ENCODE results near the gene ABLIM1. TPM values are rescaled to one million over a fixed set of nuclear protein-coding genes. Genes with fewer than 3 reads are reported as not detected.
A peak's percentile ranks its signal among the peaks of the same experiment; 100 is the strongest.

Gene ABLIM1
- total and polyA plus RNA-seq, 8 donors, result 28.1 to 276 (median 92.9) TPM

GRCh38 chr10:114402233-114402632 is 255.8 kb downstream of the ABLIM1 start:
- H3K27me3 ChIP-seq, result peaks cover 0 to 32% (median 20%) of the 10 kb centered on the region in 3 donors
- no peaks in the 10 kb centered on the region for H3K9me3 ChIP-seq
- peak overlapping the region in 1 of 4 donors; percentile 55 for H3K4me3 ChIP-seq
- peaks cover 18 to 68% (median 35%) of the 10 kb centered on the region in 4 donors for H3K4me1 ChIP-seq
- no peaks in the 10 kb centered on the region for H3K36me3 ChIP-seq
- TF ChIP-seq POLR2AphosphoS5 (IDR thresholded peaks at IDR 0.05) (no peak), EP300 (IDR thresholded peaks at IDR 0.05) (no peak), CTCF (IDR thresholded peaks at IDR 0.05) (no peak), POLR2A (IDR thresholded peaks at IDR 0.05) (no peak)
- DNase-seq, result no peak
- peak overlapping the region in 3 of 5 donors; percentile 12 to 75 (median 45) for H3K27ac ChIP-seq
- WGBS, 5 donors, result 59 to 77% (median 70%) methylated on average over 2 of the region's 2 CpGs
- intact Hi-C loops (cut with DNase I; ENCODE audit: low total_unique reads), result no loop called here

DNA sequence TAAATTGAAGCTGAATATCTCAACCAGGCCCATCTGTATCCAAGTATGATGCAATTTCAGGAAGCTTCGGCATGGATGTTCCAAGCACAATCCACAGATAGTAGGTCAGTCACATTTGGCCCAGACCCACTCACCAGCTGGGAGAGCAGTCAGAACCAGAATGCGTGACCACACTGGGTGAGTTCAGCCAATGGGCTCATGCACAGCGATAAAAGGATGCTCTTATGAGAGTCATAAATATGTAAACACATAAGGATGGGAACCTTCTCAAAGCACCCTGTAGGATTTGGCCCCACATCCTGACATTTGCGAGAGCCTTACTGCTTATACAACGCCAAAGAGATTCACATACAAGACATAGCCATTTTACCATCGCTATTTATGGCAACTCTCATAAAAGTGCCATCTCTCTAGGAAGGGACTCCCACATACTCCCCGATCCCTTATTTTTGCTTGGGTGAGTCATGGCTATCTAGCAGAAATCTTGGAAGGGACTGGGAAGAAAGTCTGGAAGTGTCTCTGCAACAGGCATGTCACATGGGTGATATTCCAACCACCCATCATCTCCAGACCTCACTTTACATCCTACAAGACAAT is 256.8 kb downstream of the ABLIM1 start:
- H3K9me3 ChIP-seq, result no peaks in the 10 kb centered on the region
- peaks cover 0 to 32% (median 20%) of the 10 kb centered on the region in 3 donors for H3K27me3 ChIP-seq
- no peak overlapping the region for H3K4me3 ChIP-seq
- intact Hi-C loops (cut with DNase I; ENCODE audit: low total_unique reads), result no loop called here
- no peak for TF ChIP-seq CTCF (IDR thresholded peaks at IDR 0.05)
- peak; percentile 27 to 55 (median 46) for TF ChIP-seq POLR2AphosphoS5 (IDR thresholded peaks at IDR 0.05)
- H3K4me1 ChIP-seq, result peaks cover 18 to 77% (median 38%) of the 10 kb centered on the region in 4 donors
- peak overlapping the region in 4 of 5 donors; percentile 26 to 75 (median 37) for H3K27ac ChIP-seq
- peak; percentile 49 to 83 for DNase-seq
- 61 to 85% (median 74%) methylated on average over 7 of the region's 7 CpGs for whole genome bisulfite sequencing, 5 donors
- no peaks in the 10 kb centered on the region for H3K36me3 ChIP-seq

DNA sequence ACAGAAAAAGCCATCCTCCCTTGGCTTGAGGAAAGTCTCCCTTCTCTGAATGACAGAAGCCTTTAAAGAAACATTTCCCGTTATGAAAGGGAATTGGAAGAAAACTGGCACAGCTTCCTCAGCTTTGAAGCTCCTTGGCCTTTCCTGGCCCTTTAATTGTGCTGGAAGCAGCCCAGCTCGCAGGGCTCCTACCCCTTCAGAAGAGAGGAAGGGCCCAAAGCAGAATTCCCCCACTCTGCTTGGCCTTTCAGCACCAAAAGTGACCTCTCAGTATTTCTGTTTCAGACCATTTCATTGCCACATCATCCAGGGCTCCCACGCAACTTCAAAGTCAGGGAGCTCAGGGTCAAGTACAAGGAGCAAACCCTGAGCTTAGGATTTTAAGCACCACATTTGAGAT is 258.0 kb downstream of the ABLIM1 start:
- TF ChIP-seq POLR2AphosphoS5 (IDR thresholded peaks at IDR 0.05) (no peak), EP300 (IDR thresholded peaks at IDR 0.05) (no peak), POLR2A (IDR thresholded peaks at IDR 0.05) (no peak), CTCF (IDR thresholded peaks at IDR 0.05) (no peak)
- Histone ChIP-seq H3K36me3 (no peaks in the 10 kb centered on the region), H3K9me3 (no peaks in the 10 kb centered on the region), H3K4me3 (no peak overlapping the region), H3K4me1 (peaks cover 17 to 76% (median 36%) of the 10 kb centered on the region in 4 donors), H3K27me3 (peaks cover 0 to 30% (median 20%) of the 10 kb centered on the region in 3 donors), H3K27ac (peak overlapping the region in 3 of 5 donors; percentile 26 to 75 (median 45))
- intact Hi-C loops (cut with DNase I; ENCODE audit: low total_unique reads), result no loop called here
- 43 to 67% (median 63%) methylated on average over 2 to 3 of the region's 3 CpGs for whole genome bisulfite sequencing, 5 donors
- DNase-seq, result peak in 1 of 2 donors; percentile 33

- Histone ChIP-seq H3K36me3 (no peaks in the 10 kb centered on the region), H3K27ac (peak overlapping the region in 3 of 5 donors; percentile 26 to 75 (median 45)), H3K27me3 (peaks cover 0 to 25% (median 15%) of the 10 kb centered on the region in 3 donors), H3K4me1 (peaks cover 12 to 71% (median 32%) of the 10 kb centered on the region in 4 donors), H3K9me3 (no peaks in the 10 kb centered on the region), H3K4me3 (no peak overlapping the region)
- TF ChIP-seq POLR2A (IDR thresholded peaks at IDR 0.05), result no peak
- no peak for TF ChIP-seq POLR2AphosphoS5 (IDR thresholded peaks at IDR 0.05)
- no peak for TF ChIP-seq CTCF (IDR thresholded peaks at IDR 0.05)
- no peak for TF ChIP-seq EP300 (IDR thresholded peaks at IDR 0.05)
- WGBS, 5 donors, result 66 to 85% (median 79%) methylated on average over 6 of the region's 6 CpGs
- intact Hi-C loops (cut with DNase I; ENCODE audit: low total_unique reads), result no loop called here
- no peak for DNase-seq
Observed at GRCh38 chr10:114399576-114399975, 258.5 kb downstream of the ABLIM1 start.
